GM23338 (cell line): ENCODE measurements around the gene CXADR. TPM values are rescaled to one million over a fixed set of nuclear protein-coding genes. Genes with fewer than 3 reads are reported as not detected.

ENCODE experiments used
- ATAC-seq: fragments of 200-7000 bp; cut with Tn5 transposase; 3 replicates; pipeline ENCODE4 v1.9.1; 2020
- DNase-seq: peaks from one replicate; pipeline ENCODE4 v3.0.0-alpha.2; 2015; ENCODE audit warnings: low spot score
- H2AFZ ChIP-seq: fragments of 200-600 bp; sonication (generic); 2 replicates; pipeline ENCODE4 v1.8.0; 2016; ENCODE audit warnings: antibody characterized with exemption, mild to moderate bottlenecking, moderate library complexity
- H3F3A ChIP-seq: fragments of 200-600 bp; sonication (generic); replicated peaks from 2 replicates; pipeline ENCODE4 v1.8.0; 2017; ENCODE audit warnings: antibody characterized with exemption, mixed run types, low read depth
- H3K27ac ChIP-seq: fragments of 200-600 bp; sonication (generic); 2 replicates; pipeline ENCODE4 v1.6.1; 2016; ENCODE audit warnings: low read depth
- H3K27me3 ChIP-seq: fragments of 200-600 bp; sonication (generic); 2 replicates; pipeline ENCODE4 v1.8.0; 2016; ENCODE audit warnings: mild to moderate bottlenecking, mixed run types, moderate library complexity; ENCODE audit not compliant: insufficient read depth
- H3K36me3 ChIP-seq: fragments of 200-600 bp; sonication (generic); 2 replicates; pipeline ENCODE4 v1.8.0; 2016; ENCODE audit warnings: mild to moderate bottlenecking; ENCODE audit not compliant: insufficient read depth
- H3K4me1 ChIP-seq: fragments of 200-600 bp; sonication (generic); 2 replicates; pipeline ENCODE4 v1.8.0; 2016; ENCODE audit warnings: mild to moderate bottlenecking, moderate library complexity; ENCODE audit not compliant: insufficient read depth
- H3K4me2 ChIP-seq: fragments of 200-600 bp; sonication (generic); 2 replicates; pipeline ENCODE4 v1.7.1; 2017; ENCODE audit warnings: mixed run types
- H3K4me3 ChIP-seq: fragments of 200-600 bp; sonication (generic); 2 replicates; pipeline ENCODE4 v1.6.1; 2016; ENCODE audit warnings: mixed run types
- H3K79me2 ChIP-seq: fragments of 200-600 bp; sonication (generic); replicated peaks from 2 replicates; pipeline ENCODE4 v1.8.0; 2017; ENCODE audit warnings: mild to moderate bottlenecking; ENCODE audit not compliant: insufficient read depth
- H3K9me2 ChIP-seq: fragments of 200-600 bp; sonication (generic); 2 replicates; pipeline ENCODE4 v1.8.0; 2017; ENCODE audit not compliant: insufficient read depth
- H4K20me1 ChIP-seq: fragments of 200-600 bp; sonication (generic); replicated peaks from 2 replicates; pipeline ENCODE4 v1.8.0; 2017; ENCODE audit warnings: mild to moderate bottlenecking; ENCODE audit not compliant: insufficient read depth
- H3K27ac Mint-ChIP-seq: 2 replicates; pipeline ENCODE4 v1.8.0; 2020; ENCODE audit warnings: inconsistent platforms, mild to moderate bottlenecking, moderate library complexity, mixed read lengths
- H3K27me3 Mint-ChIP-seq: 3 replicates; pipeline ENCODE4 v1.8.0; 2022; ENCODE audit warnings: low read depth, mild to moderate bottlenecking, moderate library complexity, mixed read lengths, inconsistent platforms; ENCODE audit not compliant: insufficient read depth, poor library complexity
- H3K36me3 Mint-ChIP-seq: 3 replicates; pipeline ENCODE4 v1.8.0; 2021; ENCODE audit warnings: low read depth, mild to moderate bottlenecking, inconsistent platforms, moderate library complexity, mixed read lengths
- H3K4me1 Mint-ChIP-seq: 3 replicates; pipeline ENCODE4 v1.8.0; 2020; ENCODE audit warnings: mild to moderate bottlenecking, inconsistent platforms, mixed read lengths
- H3K4me3 Mint-ChIP-seq: 3 replicates; pipeline ENCODE4 v1.8.0; 2021; ENCODE audit warnings: moderate library complexity, mild to moderate bottlenecking, inconsistent platforms, mixed read lengths
- H3K9me3 Mint-ChIP-seq: 3 replicates; pipeline ENCODE4 v1.8.0; 2020; ENCODE audit warnings: moderate library complexity, mild to moderate bottlenecking, inconsistent platforms, mixed read lengths
- CREB1 ChIP-seq: fragments of 250-450 bp; sonication (Bioruptor Pico); IDR thresholded peaks from 2 replicates; pipeline ENCODE4 v1.5.0; 2020; ENCODE audit warnings: low read depth, mild to moderate bottlenecking, moderate library complexity
- EZH2 ChIP-seq: fragments of 200-600 bp; sonication (generic); IDR thresholded peaks from one replicate; pipeline ENCODE4 v1.8.0; 2017; ENCODE audit warnings: antibody characterized with exemption, mild to moderate bottlenecking, low read depth; ENCODE audit not compliant: unreplicated experiment
- EZH2phosphoT487 ChIP-seq: fragments of 200-600 bp; sonication (generic); IDR thresholded peaks from one replicate; pipeline ENCODE4 v1.8.1; 2018; ENCODE audit warnings: antibody characterized with exemption; ENCODE audit not compliant: unreplicated experiment
- JUNB ChIP-seq: IDR thresholded peaks from one replicate; pipeline ENCODE4 v1.6.1; 2016; ENCODE audit warnings: antibody characterized with exemption; ENCODE audit not compliant: unreplicated experiment
- NANOG ChIP-seq: IDR thresholded peaks from 2 replicates; pipeline ENCODE4 v1.6.1; 2016; ENCODE audit warnings: antibody characterized with exemption, borderline replicate concordance
- STAT1 ChIP-seq: IDR thresholded peaks from one replicate; pipeline ENCODE4 v1.6.1; 2016; ENCODE audit warnings: antibody characterized with exemption; ENCODE audit not compliant: unreplicated experiment
- ZNF331 ChIP-seq: fragments of 250-450 bp; sonication (Bioruptor Pico); IDR thresholded peaks from 2 replicates; pipeline ENCODE4 v1.5.0; 2020; ENCODE audit warnings: low read depth, mild to moderate bottlenecking, moderate library complexity
- polyA plus RNA-seq: library from polyadenylated mRNA; unstranded; fragments of >200 nt; fragmentation: Nextera tagmentation; extraction: Ambion mirVana; gene quantifications from 2 replicates; pipeline ENCODE4 v1.2.1, GENCODE V29; 2016
- total RNA-seq: library from RNA; depleted of rRNA; stranded (reverse); fragments of >200 nt; shearing (Covaris generic); gene quantifications from 2 replicates; pipeline ENCODE4 v1.2.3, GENCODE V29; 2014
- TF ChIP-seq, protein P1 (sequence below): fragments of 250-450 bp; sonication (Bioruptor Pico); IDR thresholded peaks from 2 replicates; pipeline ENCODE4 v1.5.0; 2020; ENCODE audit warnings: mild to moderate bottlenecking, moderate library complexity
- TF ChIP-seq, protein P2 (sequence below), 2 experiments: fragments of 200-600 bp in 1 of 2; sonication (generic) in 1 of 2; conservative IDR thresholded peaks; 2 replicates each; pipeline versions ENCODE4 v1.5.1 to v1.6.1; 2016 to 2017; ENCODE audit warnings: antibody characterized with exemption in 2 of 2, low read depth in 2 of 2, mild to moderate bottlenecking in 2 of 2, moderate library complexity in 1 of 2
- TF ChIP-seq, protein P3 (sequence below): IDR thresholded peaks from one replicate; pipeline ENCODE4 v1.6.1; 2018; ENCODE audit warnings: antibody characterized with exemption; ENCODE audit not compliant: unreplicated experiment

The CXADR gene
- total and polyA plus RNA-seq, 2 experiments from 2014 or later = 126 to 207 TPM

DNA sequence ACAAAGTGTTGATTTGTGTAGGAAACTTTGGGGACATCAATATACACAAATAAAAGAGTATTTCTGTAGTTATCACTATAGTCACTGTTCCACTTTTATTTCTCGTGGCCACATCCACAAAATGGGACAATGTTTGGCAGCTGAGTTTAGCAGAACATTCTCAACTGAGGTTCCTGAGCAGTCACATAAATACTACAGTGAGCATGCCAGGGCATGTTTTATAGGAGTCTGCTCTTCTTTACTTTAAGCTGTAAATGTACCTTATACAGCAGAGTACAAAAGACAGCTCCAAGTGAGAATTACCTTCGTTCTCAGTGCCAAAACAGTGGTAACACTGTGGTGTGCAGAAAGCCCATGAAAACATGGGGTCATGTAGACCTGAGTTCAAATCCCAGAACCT lies 94.8 kb downstream of the CXADR start:
- peaks cover 6% of the 10 kb centered on the region for H3K27me3 ChIP-seq
- no peak overlapping the region for H3K4me2 ChIP-seq
- H3K79me2 ChIP-seq = peaks cover 54% of the 10 kb centered on the region
- H3K27ac ChIP-seq = no peak overlapping the region
- TF ChIP-seq EZH2 (no peak), NANOG (no peak), CREB1 (no peak)
- TF ChIP-seq, protein P1, sequence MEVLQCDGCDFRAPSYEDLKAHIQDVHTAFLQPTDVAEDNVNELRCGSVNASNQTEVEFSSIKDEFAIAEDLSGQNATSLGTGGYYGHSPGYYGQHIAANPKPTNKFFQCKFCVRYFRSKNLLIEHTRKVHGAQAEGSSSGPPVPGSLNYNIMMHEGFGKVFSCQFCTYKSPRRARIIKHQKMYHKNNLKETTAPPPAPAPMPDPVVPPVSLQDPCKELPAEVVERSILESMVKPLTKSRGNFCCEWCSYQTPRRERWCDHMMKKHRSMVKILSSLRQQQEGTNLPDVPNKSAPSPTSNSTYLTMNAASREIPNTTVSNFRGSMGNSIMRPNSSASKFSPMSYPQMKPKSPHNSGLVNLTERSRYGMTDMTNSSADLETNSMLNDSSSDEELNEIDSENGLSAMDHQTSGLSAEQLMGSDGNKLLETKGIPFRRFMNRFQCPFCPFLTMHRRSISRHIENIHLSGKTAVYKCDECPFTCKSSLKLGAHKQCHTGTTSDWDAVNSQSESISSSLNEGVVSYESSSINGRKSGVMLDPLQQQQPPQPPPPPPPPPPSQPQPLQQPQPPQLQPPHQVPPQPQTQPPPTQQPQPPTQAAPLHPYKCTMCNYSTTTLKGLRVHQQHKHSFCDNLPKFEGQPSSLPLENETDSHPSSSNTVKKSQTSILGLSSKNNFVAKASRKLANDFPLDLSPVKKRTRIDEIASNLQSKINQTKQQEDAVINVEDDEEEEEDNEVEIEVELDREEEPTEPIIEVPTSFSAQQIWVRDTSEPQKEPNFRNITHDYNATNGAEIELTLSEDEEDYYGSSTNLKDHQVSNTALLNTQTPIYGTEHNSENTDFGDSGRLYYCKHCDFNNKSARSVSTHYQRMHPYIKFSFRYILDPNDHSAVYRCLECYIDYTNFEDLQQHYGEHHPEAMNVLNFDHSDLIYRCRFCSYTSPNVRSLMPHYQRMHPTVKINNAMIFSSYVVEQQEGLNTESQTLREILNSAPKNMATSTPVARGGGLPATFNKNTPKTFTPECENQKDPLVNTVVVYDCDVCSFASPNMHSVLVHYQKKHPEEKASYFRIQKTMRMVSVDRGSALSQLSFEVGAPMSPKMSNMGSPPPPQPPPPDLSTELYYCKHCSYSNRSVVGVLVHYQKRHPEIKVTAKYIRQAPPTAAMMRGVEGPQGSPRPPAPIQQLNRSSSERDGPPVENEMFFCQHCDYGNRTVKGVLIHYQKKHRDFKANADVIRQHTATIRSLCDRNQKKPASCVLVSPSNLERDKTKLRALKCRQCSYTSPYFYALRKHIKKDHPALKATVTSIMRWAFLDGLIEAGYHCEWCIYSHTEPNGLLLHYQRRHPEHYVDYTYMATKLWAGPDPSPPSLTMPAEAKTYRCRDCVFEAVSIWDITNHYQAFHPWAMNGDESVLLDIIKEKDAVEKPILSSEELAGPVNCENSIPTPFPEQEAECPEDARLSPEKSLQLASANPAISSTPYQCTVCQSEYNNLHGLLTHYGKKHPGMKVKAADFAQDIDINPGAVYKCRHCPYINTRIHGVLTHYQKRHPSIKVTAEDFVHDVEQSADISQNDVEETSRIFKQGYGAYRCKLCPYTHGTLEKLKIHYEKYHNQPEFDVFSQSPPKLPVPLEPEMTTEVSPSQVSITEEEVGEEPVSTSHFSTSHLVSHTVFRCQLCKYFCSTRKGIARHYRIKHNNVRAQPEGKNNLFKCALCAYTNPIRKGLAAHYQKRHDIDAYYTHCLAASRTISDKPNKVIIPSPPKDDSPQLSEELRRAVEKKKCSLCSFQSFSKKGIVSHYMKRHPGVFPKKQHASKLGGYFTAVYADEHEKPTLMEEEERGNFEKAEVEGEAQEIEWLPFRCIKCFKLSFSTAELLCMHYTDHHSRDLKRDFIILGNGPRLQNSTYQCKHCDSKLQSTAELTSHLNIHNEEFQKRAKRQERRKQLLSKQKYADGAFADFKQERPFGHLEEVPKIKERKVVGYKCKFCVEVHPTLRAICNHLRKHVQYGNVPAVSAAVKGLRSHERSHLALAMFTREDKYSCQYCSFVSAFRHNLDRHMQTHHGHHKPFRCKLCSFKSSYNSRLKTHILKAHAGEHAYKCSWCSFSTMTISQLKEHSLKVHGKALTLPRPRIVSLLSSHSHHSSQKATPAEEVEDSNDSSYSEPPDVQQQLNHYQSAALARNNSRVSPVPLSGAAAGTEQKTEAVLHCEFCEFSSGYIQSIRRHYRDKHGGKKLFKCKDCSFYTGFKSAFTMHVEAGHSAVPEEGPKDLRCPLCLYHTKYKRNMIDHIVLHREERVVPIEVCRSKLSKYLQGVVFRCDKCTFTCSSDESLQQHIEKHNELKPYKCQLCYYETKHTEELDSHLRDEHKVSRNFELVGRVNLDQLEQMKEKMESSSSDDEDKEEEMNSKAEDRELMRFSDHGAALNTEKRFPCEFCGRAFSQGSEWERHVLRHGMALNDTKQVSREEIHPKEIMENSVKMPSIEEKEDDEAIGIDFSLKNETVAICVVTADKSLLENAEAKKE (CRISPR knock-in tag) = no peak
- peaks cover 10% of the 10 kb centered on the region for H4K20me1 ChIP-seq
- ATAC-seq (no peak), DNase-seq (no peak)
- H3K9me3 Mint-ChIP-seq = no peaks in the 10 kb centered on the region
- peak overlapping the region; percentile 82 for H3K27ac Mint-ChIP-seq
- no peaks in the 10 kb centered on the region for H3F3A ChIP-seq
- H2AFZ ChIP-seq = no peak overlapping the region
- no peak overlapping the region for H3K4me3 Mint-ChIP-seq
- no peaks in the 10 kb centered on the region for H3K9me2 ChIP-seq
- H3K4me1 Mint-ChIP-seq = peaks cover 13% of the 10 kb centered on the region
- H3K36me3 Mint-ChIP-seq = peaks cover 54% of the 10 kb centered on the region
- peaks cover 11% of the 10 kb centered on the region for H3K4me1 ChIP-seq
- H3K4me3 ChIP-seq = no peak overlapping the region
- peaks cover 7% of the 10 kb centered on the region for H3K27me3 Mint-ChIP-seq
- peaks cover 6% of the 10 kb centered on the region; the same call in 1 of the 2 replicates for H3K36me3 ChIP-seq

DNA sequence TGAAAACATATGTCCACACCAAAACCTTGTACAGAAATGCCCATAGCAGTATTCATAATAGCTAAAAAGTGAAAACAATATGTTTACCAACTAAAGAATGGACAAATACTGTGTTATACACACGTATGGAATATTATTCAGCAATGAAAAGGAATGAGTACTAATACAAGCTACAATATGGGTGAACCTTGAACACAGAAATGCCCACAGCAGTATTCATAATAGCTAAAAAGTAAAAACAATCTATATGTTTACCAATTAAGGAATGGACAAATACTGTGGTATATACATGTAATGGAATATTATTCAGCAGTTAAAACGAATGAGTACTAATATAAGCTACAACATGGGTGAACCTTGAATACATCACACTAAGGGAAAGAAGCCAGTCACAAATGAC lies 96.8 kb downstream of the CXADR start:
- Histone ChIP-seq H4K20me1 (peaks cover 10% of the 10 kb centered on the region), H3K9me2 (no peaks in the 10 kb centered on the region), H3K4me1 (peaks cover 11% of the 10 kb centered on the region), H3K79me2 (peaks cover 54% of the 10 kb centered on the region), H3K4me3 (no peak overlapping the region), H3K4me2 (no peak overlapping the region), H3F3A (no peaks in the 10 kb centered on the region), H3K27me3 (peaks cover 21% of the 10 kb centered on the region), H2AFZ (no peak overlapping the region), H3K36me3 (peaks cover 6% of the 10 kb centered on the region; the same call in 1 of the 2 replicates), H3K27ac (no peak overlapping the region)
- Mint-ChIP-seq H3K4me1 (peaks cover 13% of the 10 kb centered on the region), H3K27me3 (peaks cover 12% of the 10 kb centered on the region), H3K36me3 (peaks cover 35% of the 10 kb centered on the region), H3K27ac (no peak overlapping the region), H3K4me3 (no peak overlapping the region), H3K9me3 (no peaks in the 10 kb centered on the region)
- DNase-seq (no peak), ATAC-seq (no peak)
- TF ChIP-seq, protein P2, sequence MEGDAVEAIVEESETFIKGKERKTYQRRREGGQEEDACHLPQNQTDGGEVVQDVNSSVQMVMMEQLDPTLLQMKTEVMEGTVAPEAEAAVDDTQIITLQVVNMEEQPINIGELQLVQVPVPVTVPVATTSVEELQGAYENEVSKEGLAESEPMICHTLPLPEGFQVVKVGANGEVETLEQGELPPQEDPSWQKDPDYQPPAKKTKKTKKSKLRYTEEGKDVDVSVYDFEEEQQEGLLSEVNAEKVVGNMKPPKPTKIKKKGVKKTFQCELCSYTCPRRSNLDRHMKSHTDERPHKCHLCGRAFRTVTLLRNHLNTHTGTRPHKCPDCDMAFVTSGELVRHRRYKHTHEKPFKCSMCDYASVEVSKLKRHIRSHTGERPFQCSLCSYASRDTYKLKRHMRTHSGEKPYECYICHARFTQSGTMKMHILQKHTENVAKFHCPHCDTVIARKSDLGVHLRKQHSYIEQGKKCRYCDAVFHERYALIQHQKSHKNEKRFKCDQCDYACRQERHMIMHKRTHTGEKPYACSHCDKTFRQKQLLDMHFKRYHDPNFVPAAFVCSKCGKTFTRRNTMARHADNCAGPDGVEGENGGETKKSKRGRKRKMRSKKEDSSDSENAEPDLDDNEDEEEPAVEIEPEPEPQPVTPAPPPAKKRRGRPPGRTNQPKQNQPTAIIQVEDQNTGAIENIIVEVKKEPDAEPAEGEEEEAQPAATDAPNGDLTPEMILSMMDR (conservative IDR thresholded peaks at IDR 0.05; ENCODE audit: low read depth in 2 of 2) = no peak
- TF ChIP-seq, protein P3, sequence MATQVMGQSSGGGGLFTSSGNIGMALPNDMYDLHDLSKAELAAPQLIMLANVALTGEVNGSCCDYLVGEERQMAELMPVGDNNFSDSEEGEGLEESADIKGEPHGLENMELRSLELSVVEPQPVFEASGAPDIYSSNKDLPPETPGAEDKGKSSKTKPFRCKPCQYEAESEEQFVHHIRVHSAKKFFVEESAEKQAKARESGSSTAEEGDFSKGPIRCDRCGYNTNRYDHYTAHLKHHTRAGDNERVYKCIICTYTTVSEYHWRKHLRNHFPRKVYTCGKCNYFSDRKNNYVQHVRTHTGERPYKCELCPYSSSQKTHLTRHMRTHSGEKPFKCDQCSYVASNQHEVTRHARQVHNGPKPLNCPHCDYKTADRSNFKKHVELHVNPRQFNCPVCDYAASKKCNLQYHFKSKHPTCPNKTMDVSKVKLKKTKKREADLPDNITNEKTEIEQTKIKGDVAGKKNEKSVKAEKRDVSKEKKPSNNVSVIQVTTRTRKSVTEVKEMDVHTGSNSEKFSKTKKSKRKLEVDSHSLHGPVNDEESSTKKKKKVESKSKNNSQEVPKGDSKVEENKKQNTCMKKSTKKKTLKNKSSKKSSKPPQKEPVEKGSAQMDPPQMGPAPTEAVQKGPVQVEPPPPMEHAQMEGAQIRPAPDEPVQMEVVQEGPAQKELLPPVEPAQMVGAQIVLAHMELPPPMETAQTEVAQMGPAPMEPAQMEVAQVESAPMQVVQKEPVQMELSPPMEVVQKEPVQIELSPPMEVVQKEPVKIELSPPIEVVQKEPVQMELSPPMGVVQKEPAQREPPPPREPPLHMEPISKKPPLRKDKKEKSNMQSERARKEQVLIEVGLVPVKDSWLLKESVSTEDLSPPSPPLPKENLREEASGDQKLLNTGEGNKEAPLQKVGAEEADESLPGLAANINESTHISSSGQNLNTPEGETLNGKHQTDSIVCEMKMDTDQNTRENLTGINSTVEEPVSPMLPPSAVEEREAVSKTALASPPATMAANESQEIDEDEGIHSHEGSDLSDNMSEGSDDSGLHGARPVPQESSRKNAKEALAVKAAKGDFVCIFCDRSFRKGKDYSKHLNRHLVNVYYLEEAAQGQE = no peak
- no peak for TF ChIP-seq EZH2phosphoT487
- TF ChIP-seq ZNF331 (CRISPR knock-in tag) = no peak
- no peak for TF ChIP-seq JUNB
- TF ChIP-seq NANOG = no peak
- TF ChIP-seq STAT1 = no peak
